ENCODE results near the gene ZMYM2.

DNA sequence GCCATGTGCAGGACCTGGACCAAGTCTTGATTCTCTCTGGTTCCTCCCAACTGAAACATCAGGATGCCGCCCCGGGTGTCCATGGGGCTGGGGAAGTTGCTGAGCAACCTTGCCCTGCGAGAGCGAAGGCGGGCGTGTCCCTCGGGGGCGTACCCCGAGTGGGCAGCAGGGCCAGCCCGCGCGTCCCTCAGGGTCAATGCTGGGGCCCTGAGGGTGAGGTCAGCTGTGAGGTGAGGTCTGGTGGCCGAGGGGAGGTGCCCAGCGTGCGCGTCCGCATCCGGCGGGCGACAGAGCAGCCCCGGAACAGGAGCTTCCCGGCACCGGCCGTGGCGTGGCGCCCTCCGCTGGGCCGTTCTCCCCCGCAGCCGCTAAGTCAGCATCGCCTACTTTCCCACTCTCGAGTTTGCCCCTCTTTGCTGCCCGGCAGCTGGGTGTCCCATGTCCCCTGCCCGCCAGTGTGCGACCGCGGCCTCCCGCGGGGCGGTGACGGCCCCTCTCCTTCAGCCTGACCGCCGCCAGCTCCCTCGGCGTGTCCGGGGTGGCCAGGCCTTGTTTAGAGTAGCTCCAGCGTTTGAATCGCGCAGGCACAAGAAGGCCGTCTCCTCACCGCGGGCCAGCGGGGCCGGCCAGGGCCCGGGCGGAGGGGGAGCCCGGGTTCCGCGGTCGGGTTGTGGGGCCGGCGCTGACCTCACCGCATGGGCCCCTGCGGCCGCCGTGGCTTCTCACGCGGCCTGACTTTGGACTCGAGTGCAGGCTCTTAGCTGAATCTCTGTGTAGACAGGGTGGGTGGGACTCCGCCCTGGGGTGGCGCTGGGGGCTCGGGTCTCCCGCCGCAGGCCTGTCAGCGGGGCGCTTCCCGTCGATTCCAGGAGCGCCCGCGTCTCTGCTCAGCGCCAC is 169.3 kb downstream of the ZMYM2 start:
- TF ChIP-seq, protein P1, sequence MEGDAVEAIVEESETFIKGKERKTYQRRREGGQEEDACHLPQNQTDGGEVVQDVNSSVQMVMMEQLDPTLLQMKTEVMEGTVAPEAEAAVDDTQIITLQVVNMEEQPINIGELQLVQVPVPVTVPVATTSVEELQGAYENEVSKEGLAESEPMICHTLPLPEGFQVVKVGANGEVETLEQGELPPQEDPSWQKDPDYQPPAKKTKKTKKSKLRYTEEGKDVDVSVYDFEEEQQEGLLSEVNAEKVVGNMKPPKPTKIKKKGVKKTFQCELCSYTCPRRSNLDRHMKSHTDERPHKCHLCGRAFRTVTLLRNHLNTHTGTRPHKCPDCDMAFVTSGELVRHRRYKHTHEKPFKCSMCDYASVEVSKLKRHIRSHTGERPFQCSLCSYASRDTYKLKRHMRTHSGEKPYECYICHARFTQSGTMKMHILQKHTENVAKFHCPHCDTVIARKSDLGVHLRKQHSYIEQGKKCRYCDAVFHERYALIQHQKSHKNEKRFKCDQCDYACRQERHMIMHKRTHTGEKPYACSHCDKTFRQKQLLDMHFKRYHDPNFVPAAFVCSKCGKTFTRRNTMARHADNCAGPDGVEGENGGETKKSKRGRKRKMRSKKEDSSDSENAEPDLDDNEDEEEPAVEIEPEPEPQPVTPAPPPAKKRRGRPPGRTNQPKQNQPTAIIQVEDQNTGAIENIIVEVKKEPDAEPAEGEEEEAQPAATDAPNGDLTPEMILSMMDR (IDR thresholded peaks at IDR 0.05), result peak; percentile 28 to 40 (median 36)
- no peak for TF ChIP-seq POLR2A (IDR thresholded peaks at IDR 0.05)

Data from uterus (tissue), 2 donors.